ENCODE measurements around the gene DBNL. TPM values are rescaled to one million over a fixed set of nuclear protein-coding genes. Genes with fewer than 3 reads are reported as not detected.

DBNL gene
- total RNA-seq: 93.8 and 105 TPM in 2 replicates

GRCh38 chr7:44044315-44045225 is at the start of gene DBNL:
Gene DBNL, plus strand, starts transcription at chr7:44044702. Its CDS starts 36 bp downstream, at chr7:44044738.

GRCh38 chr7:43997532-43997931 is 47.0 kb upstream of the DBNL start, which contains the start of gene SPDYE1:
Gene SPDYE1, plus strand, starts transcription at chr7:43997897. Its CDS starts 2,053 bp downstream, at chr7:43999950.

GRCh38 chr7:44065431-44066110 is 21.1 kb downstream of the DBNL start, which contains the start of gene PGAM2:
Gene PGAM2, minus strand, starts transcription at chr7:44065567. Its CDS starts 38 bp downstream, at chr7:44065529.

GRCh38 chr7:44103923-44104859 is 59.7 kb downstream of the DBNL start, which contains the start of gene AEBP1:
Gene AEBP1, plus strand, starts transcription at chr7:44104345. Its CDS starts 321 bp downstream, at chr7:44104666.

Other genes starting within 250 kb of the DBNL start
- gene MRPS24, start 175.2 kb upstream of the DBNL start, total RNA-seq: 77.8 and 104 TPM in 2 replicates
- 16.0 and 23.1 TPM in 2 replicates for gene URGCP, start 138.1 kb upstream of the DBNL start, total RNA-seq
- gene UBE2D4, start 118.3 kb upstream of the DBNL start, total RNA-seq: 9.7 and 13.5 TPM in 2 replicates
- gene SPDYE1, start 46.8 kb upstream of the DBNL start, total RNA-seq: 0.07 TPM in 1 of 2 replicates, not detected in the other
- 0.22 TPM in 1 of 2 replicates, not detected in the other for gene PGAM2, start 20.9 kb downstream of the DBNL start, total RNA-seq
- gene POLM, start 37.8 kb downstream of the DBNL start, total RNA-seq: 16.5 and 19.7 TPM in 2 replicates
- gene AEBP1, start 59.6 kb downstream of the DBNL start, total RNA-seq: 4.5 and 16.9 TPM in 2 replicates
- 77.5 and 111 TPM in 2 replicates for gene POLD2, start 78.8 kb downstream of the DBNL start, total RNA-seq
- not detected in 2 replicates for gene MYL7, start 96.6 kb downstream of the DBNL start, total RNA-seq
- gene GCK, start 144.7 kb downstream of the DBNL start, total RNA-seq: 0.13 and 0.14 TPM in 2 replicates
- gene YKT6, start 156.3 kb downstream of the DBNL start, total RNA-seq: 102 and 106 TPM in 2 replicates

Data from thoracic aorta endothelial cell (primary cell).